K562 (cell line): ENCODE measurements around the gene PPP2R1A. TPM values are rescaled to one million over a fixed set of nuclear protein-coding genes. Genes with fewer than 3 reads are reported as not detected.

Source experiments
- BCOR ChIP-seq: fragments of 450-650 bp; IDR thresholded peaks from 2 replicates; pipeline ENCODE4 v1.6.1; 2016
- FOXK2 ChIP-seq, 2 experiments: fragments of 450-650 bp; IDR thresholded peaks in 1 of 2; conservative IDR thresholded peaks in 1 of 2; 2 replicates each; pipeline ENCODE4 v1.6.1; 2016; ENCODE audit warnings: low read depth in 2 of 2, mild to moderate bottlenecking in 1 of 2
- HDAC2 ChIP-seq: fragments of 450-650 bp; IDR thresholded peaks from 2 replicates; pipeline ENCODE4 v1.6.1; 2016; ENCODE audit warnings: mild to moderate bottlenecking
- HDAC3 ChIP-seq: fragments of 450-650 bp; IDR thresholded peaks from 2 replicates; pipeline ENCODE4 v1.6.1; 2018; ENCODE audit warnings: borderline replicate concordance, mild to moderate bottlenecking, moderate library complexity; ENCODE audit not compliant: partially characterized antibody
- NR2C2 ChIP-seq, 2 experiments: fragments of 200-800 bp in 1 of 2; sonication (Bioruptor generic) in 1 of 2; sonication (generic) in 1 of 2; formaldehyde crosslinking in 1 of 2; IDR thresholded peaks; 2 replicates each; pipeline versions ENCODE4 v1.6.1 to v1.8.0; 2016 to 2022; ENCODE audit warnings: mild to moderate bottlenecking in 1 of 2, missing compliant biosample characterization in 1 of 2, missing genetic modification characterization in 1 of 2, missing genetic modification reagents in 1 of 2
- NR2F6 ChIP-seq: fragments of 450-650 bp; formaldehyde crosslinking; IDR thresholded peaks from 2 replicates; pipeline ENCODE4 v1.4.0; 2020; ENCODE audit warnings: mild to moderate bottlenecking
- YY1 ChIP-seq, 3 experiments: IDR thresholded peaks; 2 replicates each; pipeline ENCODE4 v1.6.1; 2011; ENCODE audit warnings: low read length in 2 of 3, mild to moderate bottlenecking in 2 of 3, moderate library complexity in 2 of 3, borderline replicate concordance in 1 of 3, control low read depth in 1 of 3, low read depth in 1 of 3; ENCODE audit not compliant: insufficient read depth in 3 of 3, insufficient replicate concordance in 2 of 3, control insufficient read depth in 1 of 3, insufficient read length in 1 of 3; ENCODE audit errors: extremely low read depth in 1 of 3
- ZNF354B ChIP-seq: fragments of 250-450 bp; sonication (Bioruptor Pico); IDR thresholded peaks from 2 replicates; pipeline ENCODE4 v1.4.0; 2020
- polyA plus RNA-seq, 8 experiments: library from polyadenylated mRNA; depleted of rRNA in 4 of 8; stranded (reverse) in 5 of 8; unstranded in 3 of 8; fragments of >200 nt; fragmentation: Nextera tagmentation in 2 of 8; fragmentation: Illumina TruSeq in 1 of 8; extraction: Ambion mirVana in 2 of 8; extraction: Trizol in 1 of 8; gene quantifications; 2 replicates each; pipeline versions ENCODE4 v1.2.1 to v1.2.3, GENCODE V29; 2011 to 2014; ENCODE audit warnings: inconsistent platforms in 1 of 8, missing spikeins in 1 of 8
- total RNA-seq, 7 experiments: library from RNA; depleted of rRNA in 6 of 7; stranded (reverse); fragments of >200 nt in 6 of 7; fragmentation: Illumina TruSeq in 2 of 7; extraction: Trizol in 2 of 7; gene quantifications; 2 replicates each; pipeline versions ENCODE4 v1.2.1 to v1.2.3, GENCODE V29; 2011 to 2021; ENCODE audit warnings: low replicate concordance in 1 of 7
- TF ChIP-seq, protein P1 (sequence below), 2 experiments: fragments of 450-650 bp; formaldehyde crosslinking in 1 of 2; IDR thresholded peaks; 2 replicates each; pipeline versions ENCODE4 v1.4.0 to v1.6.1; 2014 to 2020; ENCODE audit warnings: mild to moderate bottlenecking in 2 of 2, borderline replicate concordance in 1 of 2, low read depth in 1 of 2
- TF ChIP-seq, protein P2 (sequence below): fragments of 250-450 bp; sonication (Bioruptor Pico); IDR thresholded peaks from 2 replicates; pipeline ENCODE4 v1.4.0; 2020

Gene PPP2R1A
- total and polyA plus RNA-seq, 9 of the 15 experiments (the other 6 are each of a cell fraction or from before 2014, with no cell fraction given), result 10.1 to 211 (median 70.1) TPM

DNA sequence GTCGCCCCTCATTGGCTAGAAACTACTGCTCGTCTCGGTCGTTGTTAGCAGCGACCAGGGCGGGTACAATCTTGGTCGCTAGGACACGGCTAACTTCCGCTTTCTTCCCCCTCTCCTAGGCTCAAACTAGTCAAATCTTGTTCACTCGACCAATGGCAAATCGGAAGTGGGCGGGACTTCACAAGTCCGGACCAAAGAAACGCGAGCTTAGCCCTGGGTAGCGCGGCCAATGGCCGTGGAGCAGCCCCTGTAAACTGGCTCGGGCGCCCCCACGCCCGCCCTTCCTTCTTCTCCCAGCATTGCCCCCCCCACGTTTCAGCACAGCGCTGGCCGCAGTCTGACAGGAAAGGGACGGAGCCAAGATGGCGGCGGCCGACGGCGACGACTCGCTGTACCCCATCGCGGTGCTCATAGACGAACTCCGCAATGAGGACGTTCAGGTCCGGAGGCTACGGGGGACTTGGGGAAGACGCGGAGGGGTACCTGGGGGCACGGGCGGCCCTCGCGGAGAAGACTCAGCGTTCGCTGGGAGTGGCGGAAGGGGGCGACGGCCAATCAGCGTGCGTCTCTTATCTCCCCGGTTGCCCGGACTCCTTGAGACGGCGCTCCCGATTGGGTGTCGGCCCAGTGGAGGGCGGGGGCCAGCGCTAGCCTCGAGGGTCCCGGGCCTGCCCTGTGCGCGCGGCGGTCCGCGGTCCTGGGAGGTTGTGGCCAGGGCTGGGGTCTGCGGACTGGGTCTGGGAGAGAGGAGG lies at the start of gene PPP2R1A (continued):
- TF ChIP-seq, protein P1, sequence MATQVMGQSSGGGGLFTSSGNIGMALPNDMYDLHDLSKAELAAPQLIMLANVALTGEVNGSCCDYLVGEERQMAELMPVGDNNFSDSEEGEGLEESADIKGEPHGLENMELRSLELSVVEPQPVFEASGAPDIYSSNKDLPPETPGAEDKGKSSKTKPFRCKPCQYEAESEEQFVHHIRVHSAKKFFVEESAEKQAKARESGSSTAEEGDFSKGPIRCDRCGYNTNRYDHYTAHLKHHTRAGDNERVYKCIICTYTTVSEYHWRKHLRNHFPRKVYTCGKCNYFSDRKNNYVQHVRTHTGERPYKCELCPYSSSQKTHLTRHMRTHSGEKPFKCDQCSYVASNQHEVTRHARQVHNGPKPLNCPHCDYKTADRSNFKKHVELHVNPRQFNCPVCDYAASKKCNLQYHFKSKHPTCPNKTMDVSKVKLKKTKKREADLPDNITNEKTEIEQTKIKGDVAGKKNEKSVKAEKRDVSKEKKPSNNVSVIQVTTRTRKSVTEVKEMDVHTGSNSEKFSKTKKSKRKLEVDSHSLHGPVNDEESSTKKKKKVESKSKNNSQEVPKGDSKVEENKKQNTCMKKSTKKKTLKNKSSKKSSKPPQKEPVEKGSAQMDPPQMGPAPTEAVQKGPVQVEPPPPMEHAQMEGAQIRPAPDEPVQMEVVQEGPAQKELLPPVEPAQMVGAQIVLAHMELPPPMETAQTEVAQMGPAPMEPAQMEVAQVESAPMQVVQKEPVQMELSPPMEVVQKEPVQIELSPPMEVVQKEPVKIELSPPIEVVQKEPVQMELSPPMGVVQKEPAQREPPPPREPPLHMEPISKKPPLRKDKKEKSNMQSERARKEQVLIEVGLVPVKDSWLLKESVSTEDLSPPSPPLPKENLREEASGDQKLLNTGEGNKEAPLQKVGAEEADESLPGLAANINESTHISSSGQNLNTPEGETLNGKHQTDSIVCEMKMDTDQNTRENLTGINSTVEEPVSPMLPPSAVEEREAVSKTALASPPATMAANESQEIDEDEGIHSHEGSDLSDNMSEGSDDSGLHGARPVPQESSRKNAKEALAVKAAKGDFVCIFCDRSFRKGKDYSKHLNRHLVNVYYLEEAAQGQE (IDR thresholded peaks at IDR 0.05; ENCODE audit: borderline replicate concordance), result peak; percentile 96
- TF ChIP-seq, protein P1 (CRISPR knock-in tag; IDR thresholded peaks at IDR 0.05; ENCODE audit: low read depth), result peak; percentile 80; the same call in 1 of the 2 replicates
- TF ChIP-seq BCOR, result peak; percentile 35; the same call in 1 of the 2 replicates
- 0 out of 2 replicates have a peak, but pooled peaks have one; percentile 14 for TF ChIP-seq HDAC2
- TF ChIP-seq HDAC3, result no peak
- no peak for TF ChIP-seq ZNF354B (CRISPR knock-in tag)
- TF ChIP-seq YY1 (IDR thresholded peaks at IDR 0.05; ENCODE audit: borderline replicate concordance in 1 of 3, control insufficient read depth in 1 of 3, extremely low read depth in 1 of 3, insufficient read depth in 3 of 3, insufficient read length in 1 of 3, insufficient replicate concordance in 2 of 3, low read depth in 1 of 3, low read length in 2 of 3), result peak; percentile 88 to 96 (median 94)
- TF ChIP-seq NR2C2 (CRISPR knock-in tag; IDR thresholded peaks at IDR 0.05), result no peak
- peak; percentile 56; the same call in 1 of the 2 replicates for TF ChIP-seq NR2C2 (tag; IDR thresholded peaks at IDR 0.05)
- TF ChIP-seq, protein P2, sequence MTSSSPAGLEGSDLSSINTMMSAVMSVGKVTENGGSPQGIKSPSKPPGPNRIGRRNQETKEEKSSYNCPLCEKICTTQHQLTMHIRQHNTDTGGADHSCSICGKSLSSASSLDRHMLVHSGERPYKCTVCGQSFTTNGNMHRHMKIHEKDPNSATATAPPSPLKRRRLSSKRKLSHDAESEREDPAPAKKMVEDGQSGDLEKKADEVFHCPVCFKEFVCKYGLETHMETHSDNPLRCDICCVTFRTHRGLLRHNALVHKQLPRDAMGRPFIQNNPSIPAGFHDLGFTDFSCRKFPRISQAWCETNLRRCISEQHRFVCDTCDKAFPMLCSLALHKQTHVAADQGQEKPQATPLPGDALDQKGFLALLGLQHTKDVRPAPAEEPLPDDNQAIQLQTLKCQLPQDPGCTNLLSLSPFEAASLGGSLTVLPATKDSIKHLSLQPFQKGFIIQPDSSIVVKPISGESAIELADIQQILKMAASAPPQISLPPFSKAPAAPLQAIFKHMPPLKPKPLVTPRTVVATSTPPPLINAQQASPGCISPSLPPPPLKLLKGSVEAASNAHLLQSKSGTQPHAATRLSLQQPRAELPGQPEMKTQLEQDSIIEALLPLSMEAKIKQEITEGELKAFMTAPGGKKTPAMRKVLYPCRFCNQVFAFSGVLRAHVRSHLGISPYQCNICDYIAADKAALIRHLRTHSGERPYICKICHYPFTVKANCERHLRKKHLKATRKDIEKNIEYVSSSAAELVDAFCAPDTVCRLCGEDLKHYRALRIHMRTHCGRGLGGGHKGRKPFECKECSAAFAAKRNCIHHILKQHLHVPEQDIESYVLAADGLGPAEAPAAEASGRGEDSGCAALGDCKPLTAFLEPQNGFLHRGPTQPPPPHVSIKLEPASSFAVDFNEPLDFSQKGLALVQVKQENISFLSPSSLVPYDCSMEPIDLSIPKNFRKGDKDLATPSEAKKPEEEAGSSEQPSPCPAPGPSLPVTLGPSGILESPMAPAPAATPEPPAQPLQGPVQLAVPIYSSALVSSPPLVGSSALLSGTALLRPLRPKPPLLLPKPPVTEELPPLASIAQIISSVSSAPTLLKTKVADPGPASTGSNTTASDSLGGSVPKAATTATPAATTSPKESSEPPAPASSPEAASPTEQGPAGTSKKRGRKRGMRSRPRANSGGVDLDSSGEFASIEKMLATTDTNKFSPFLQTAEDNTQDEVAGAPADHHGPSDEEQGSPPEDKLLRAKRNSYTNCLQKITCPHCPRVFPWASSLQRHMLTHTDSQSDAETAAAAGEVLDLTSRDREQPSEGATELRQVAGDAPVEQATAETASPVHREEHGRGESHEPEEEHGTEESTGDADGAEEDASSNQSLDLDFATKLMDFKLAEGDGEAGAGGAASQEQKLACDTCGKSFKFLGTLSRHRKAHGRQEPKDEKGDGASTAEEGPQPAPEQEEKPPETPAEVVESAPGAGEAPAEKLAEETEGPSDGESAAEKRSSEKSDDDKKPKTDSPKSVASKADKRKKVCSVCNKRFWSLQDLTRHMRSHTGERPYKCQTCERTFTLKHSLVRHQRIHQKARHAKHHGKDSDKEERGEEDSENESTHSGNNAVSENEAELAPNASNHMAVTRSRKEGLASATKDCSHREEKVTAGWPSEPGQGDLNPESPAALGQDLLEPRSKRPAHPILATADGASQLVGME, result peak; percentile 83
- TF ChIP-seq FOXK2 (conservative IDR thresholded peaks at IDR 0.05 in 1 of 2, IDR thresholded peaks at IDR 0.05 in 1 of 2; ENCODE audit: low read depth in 2 of 2), result 0 out of 4 replicates have a peak, but pooled peaks of 1 of the 2 experiments have one; percentile 12
- 0 out of 2 replicates have a peak, but pooled peaks have one; percentile 67 for TF ChIP-seq NR2F6 (CRISPR knock-in tag)
